ENCODE data around the gene OSBPL1A. TPM values are rescaled to one million over a fixed set of nuclear protein-coding genes. Genes with fewer than 3 reads are reported as not detected.
A peak's percentile ranks its signal among the peaks of the same experiment; 100 is the strongest.

The OSBPL1A gene
- polyA plus RNA-seq, 2 of the 4 experiments (the other 2 are of a cell fraction) = 10.5 to 22.1 TPM

DNA sequence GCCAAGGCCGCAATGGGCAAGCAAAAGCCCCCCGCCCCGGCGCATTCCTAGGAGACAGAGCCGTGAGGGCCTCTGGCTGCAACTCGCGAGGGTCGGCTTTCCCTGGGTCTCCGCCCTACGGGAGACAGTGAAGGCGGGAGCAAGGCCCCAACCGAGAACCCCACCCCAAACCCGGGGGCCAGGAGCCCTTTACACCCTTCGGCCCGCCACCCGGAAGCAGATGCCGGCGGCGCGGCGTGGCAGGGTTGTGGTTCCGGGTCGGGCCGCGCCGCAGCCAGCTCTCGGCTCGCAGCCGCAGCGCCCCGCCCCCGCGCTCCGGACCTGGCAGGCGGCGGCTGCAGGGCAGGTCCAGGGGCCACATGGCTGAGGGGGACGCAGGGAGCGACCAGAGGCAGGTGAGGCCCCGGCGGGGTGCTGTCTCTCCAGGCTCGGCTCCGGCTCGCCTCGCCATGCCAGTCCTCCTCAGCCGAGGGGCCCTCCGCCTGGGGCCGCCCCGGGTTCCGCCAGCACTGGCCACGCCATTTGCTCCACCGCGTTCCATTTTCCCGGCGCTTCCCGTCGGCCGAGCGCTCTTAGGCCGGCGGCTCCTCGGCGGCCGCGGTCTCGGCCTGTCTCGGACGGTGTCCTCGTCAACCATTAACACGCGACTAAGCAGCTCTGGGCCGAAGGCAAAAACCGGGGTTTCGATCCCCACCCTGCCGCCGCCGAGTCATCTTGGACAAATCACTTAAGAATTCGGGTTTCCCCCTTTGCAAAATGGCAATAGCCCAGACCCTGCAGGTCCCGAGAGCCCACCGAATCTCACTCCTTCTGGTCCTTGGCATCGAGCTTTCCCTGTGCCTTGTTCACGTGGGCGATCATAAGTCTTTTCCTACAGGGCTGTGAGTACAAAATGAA, 29.0 kb upstream of the OSBPL1A start, which contains the start of gene IMPACT:
IMPACT (plus strand) TSS at position 273 of the 897 bp plus-strand sequence; CDS start at position 360, 87 bp downstream.
- FAIRE-seq (no peak), DNase-seq (ENCODE audit: low read depth in 1 of 2, low spot score in 1 of 2) (peak; percentile 69 to 82), ATAC-seq (peak; percentile 97 to 98)
- H3K4me3 ChIP-seq = peak within 1 kb of the TSS; percentile 71
- H3K9me3 ChIP-seq = no peaks in the 10 kb centered on the region
- POLR2A ChIA-PET = interaction anchor here (0.6 to 1.5 kb wide), 7 partner anchors 10 to 288 kb away, joined by 3 to 12 read pairs (median 3); partner anchors contain the start of genes CABYR and OSBPL1A
- CTCF ChIA-PET = no interaction called here
- peak within 1 kb of the TSS; percentile 95 to 100 for H3K27ac ChIP-seq
- 3% methylated on average over 22 of the region's 82 CpGs for WGBS (ENCODE audit: missing lambda C conversion rate)
- peaks cover 10% of the 10 kb centered on the region; the same call in 1 of the 3 replicates for H3K4me1 ChIP-seq
- H3K4me2 ChIP-seq = peak within 1 kb of the TSS; percentile 95
- no peak for TF ChIP-seq TFCP2L1 (CRISPR knock-in tag; IDR thresholded peaks at IDR 0.05)
- peak; percentile 84 to 91; a peak in 4 of 5 replicates for TF ChIP-seq JUN (IDR thresholded peaks at IDR 0.05)
- TF ChIP-seq PHF8 (IDR thresholded peaks at IDR 0.05; ENCODE audit: borderline replicate concordance, low read depth) = peak; percentile 74
- TF ChIP-seq CEBPB (IDR thresholded peaks at IDR 0.05) = no peak
- no peak for TF ChIP-seq MAFK (IDR thresholded peaks at IDR 0.05; ENCODE audit: partially characterized antibody)
- no peak for TF ChIP-seq USF2 (IDR thresholded peaks at IDR 0.05)
- TF ChIP-seq, protein P1, sequence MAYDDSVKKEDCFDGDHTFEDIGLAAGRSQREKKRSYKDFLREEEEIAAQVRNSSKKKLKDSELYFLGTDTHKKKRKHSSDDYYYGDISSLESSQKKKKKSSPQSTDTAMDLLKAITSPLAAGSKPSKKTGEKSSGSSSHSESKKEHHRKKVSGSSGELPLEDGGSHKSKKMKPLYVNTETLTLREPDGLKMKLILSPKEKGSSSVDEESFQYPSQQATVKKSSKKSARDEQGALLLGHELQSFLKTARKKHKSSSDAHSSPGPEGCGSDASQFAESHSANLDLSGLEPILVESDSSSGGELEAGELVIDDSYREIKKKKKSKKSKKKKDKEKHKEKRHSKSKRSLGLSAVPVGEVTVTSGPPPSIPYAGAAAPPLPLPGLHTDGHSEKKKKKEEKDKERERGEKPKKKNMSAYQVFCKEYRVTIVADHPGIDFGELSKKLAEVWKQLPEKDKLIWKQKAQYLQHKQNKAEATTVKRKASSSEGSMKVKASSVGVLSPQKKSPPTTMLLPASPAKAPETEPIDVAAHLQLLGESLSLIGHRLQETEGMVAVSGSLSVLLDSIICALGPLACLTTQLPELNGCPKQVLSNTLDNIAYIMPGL (CRISPR knock-in tag; IDR thresholded peaks at IDR 0.05; ENCODE audit: borderline replicate concordance) = no peak
- no peak for TF ChIP-seq NPAS2 (CRISPR knock-in tag; IDR thresholded peaks at IDR 0.05; ENCODE audit: borderline replicate concordance)
- TF ChIP-seq HOXB13 (CRISPR knock-in tag; IDR thresholded peaks at IDR 0.05; ENCODE audit: low read depth) = peak; percentile 90; the same call in 1 of the 2 replicates
- no peak for TF ChIP-seq GATA3 (IDR thresholded peaks at IDR 0.05; ENCODE audit: borderline replicate concordance)
- no peak for TF ChIP-seq ESRRA (IDR thresholded peaks at IDR 0.05; ENCODE audit: borderline replicate concordance, low read length)
- 0 out of 2 replicates have a peak, but pooled peaks have one; percentile 44 for TF ChIP-seq RFX5 (IDR thresholded peaks at IDR 0.05)
- peak; percentile 80; the same call in 1 of the 2 replicates for TF ChIP-seq MYC (IDR thresholded peaks at IDR 0.05; ENCODE audit: borderline replicate concordance, low read length)
- TF ChIP-seq HOXA7 (CRISPR knock-in tag; IDR thresholded peaks at IDR 0.05) = no peak
- TF ChIP-seq HEYL (CRISPR knock-in tag; IDR thresholded peaks at IDR 0.05) = peak; percentile 71; the same call in 1 of the 2 replicates
- TF ChIP-seq POLR2A (IDR thresholded peaks at IDR 0.05; ENCODE audit: low read length) = peak; percentile 86
- TF ChIP-seq NFE2L2 (conservative IDR thresholded peaks at IDR 0.05; ENCODE audit: low read length) = no peak
- no peak for TF ChIP-seq SREBF2 (IDR thresholded peaks at IDR 0.05)
- TF ChIP-seq, protein P2, sequence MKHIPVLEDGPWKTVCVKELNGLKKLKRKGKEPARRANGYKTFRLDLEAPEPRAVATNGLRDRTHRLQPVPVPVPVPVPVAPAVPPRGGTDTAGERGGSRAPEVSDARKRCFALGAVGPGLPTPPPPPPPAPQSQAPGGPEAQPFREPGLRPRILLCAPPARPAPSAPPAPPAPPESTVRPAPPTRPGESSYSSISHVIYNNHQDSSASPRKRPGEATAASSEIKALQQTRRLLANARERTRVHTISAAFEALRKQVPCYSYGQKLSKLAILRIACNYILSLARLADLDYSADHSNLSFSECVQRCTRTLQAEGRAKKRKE (CRISPR knock-in tag; IDR thresholded peaks at IDR 0.05; ENCODE audit: low read depth) = 0 out of 2 replicates have a peak, but pooled peaks have one; percentile 70
- TF ChIP-seq RAD21 (conservative IDR thresholded peaks at IDR 0.05 in 1 of 2, IDR thresholded peaks at IDR 0.05 in 1 of 2) = no peak
- no peak for TF ChIP-seq RARB (CRISPR knock-in tag; IDR thresholded peaks at IDR 0.05)
- no peak for TF ChIP-seq NR3C1 (IDR thresholded peaks at IDR 0.05)
- TF ChIP-seq KDM5A (IDR thresholded peaks at IDR 0.05) = no peak
- TF ChIP-seq EHMT2 (IDR thresholded peaks at IDR 0.05; ENCODE audit: low read depth) = peak; percentile 97
- TF ChIP-seq ZFP36 (IDR thresholded peaks at IDR 0.05; ENCODE audit: borderline replicate concordance, partially characterized antibody) = no peak
- TF ChIP-seq HOXB5 (CRISPR knock-in tag; IDR thresholded peaks at IDR 0.05) = peak; percentile 78; the same call in 1 of the 2 replicates
- TF ChIP-seq JUNB (IDR thresholded peaks at IDR 0.05) = no peak
- no peak for TF ChIP-seq FOSL2 (IDR thresholded peaks at IDR 0.05)
- no peak for TF ChIP-seq FOSL2 (CRISPR knock-in tag; IDR thresholded peaks at IDR 0.05)
- TF ChIP-seq POLR2AphosphoS2 (conservative IDR thresholded peaks at IDR 0.05; ENCODE audit: low read length) = no peak
- no peak for TF ChIP-seq HES2 (IDR thresholded peaks at IDR 0.05)
- no peak for TF ChIP-seq BHLHE40 (IDR thresholded peaks at IDR 0.05; ENCODE audit: low read depth, low read length)
- peak; percentile 73; the same call in 1 of the 2 replicates for TF ChIP-seq TP53 (CRISPR knock-in tag; IDR thresholded peaks at IDR 0.05)
- no peak for TF ChIP-seq ELK1 (IDR thresholded peaks at IDR 0.05; ENCODE audit: low read depth, low read length)
- no peak for TF ChIP-seq HDAC2 (IDR thresholded peaks at IDR 0.05)
- TF ChIP-seq CHD4 (IDR thresholded peaks at IDR 0.05; ENCODE audit: borderline replicate concordance) = no peak
- TF ChIP-seq CBX2 (IDR thresholded peaks at IDR 0.05; ENCODE audit: borderline replicate concordance, low read depth) = no peak
- no peak for TF ChIP-seq EP300 (IDR thresholded peaks at IDR 0.05)
